ENCODE results near the gene TINAGL1. TPM values are rescaled to one million over a fixed set of nuclear protein-coding genes. Genes with fewer than 3 reads are reported as not detected.

TINAGL1 gene
- total and polyA plus RNA-seq, 7 donors = 21.0 to 238 (median 87.9) TPM

DNA sequence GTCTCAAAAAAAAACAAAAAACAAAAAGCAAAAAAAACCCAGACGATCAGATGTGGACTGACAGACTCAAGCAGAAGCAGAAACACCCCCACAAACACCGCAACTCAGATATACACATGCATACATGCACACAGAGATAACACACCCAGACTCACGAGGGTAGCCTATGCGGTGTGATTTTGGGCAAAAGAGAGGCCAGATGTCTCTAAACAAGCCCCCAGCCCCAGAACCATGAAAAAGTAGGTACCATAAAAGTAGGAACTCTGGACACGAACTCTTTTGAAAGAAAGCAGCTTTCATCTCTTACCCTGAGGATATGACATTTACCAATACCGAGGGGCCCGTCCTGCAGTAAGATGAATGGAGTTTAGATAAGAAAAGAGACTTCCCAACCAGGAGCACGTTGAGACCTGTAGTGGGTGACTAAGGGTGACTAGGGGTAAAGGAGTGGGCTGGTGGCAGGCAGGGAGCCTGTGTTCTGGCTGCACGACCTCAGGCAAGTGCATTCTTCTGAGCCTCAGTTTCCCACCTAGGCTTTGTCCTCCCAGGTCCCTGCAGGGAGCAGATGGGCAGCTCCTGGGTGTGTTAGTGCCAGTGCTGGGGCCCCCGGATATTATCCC is 1.5 kb upstream of the TINAGL1 start:
- TF ChIP-seq EP300 (IDR thresholded peaks at IDR 0.05) = no peak
- TF ChIP-seq, protein P1, sequence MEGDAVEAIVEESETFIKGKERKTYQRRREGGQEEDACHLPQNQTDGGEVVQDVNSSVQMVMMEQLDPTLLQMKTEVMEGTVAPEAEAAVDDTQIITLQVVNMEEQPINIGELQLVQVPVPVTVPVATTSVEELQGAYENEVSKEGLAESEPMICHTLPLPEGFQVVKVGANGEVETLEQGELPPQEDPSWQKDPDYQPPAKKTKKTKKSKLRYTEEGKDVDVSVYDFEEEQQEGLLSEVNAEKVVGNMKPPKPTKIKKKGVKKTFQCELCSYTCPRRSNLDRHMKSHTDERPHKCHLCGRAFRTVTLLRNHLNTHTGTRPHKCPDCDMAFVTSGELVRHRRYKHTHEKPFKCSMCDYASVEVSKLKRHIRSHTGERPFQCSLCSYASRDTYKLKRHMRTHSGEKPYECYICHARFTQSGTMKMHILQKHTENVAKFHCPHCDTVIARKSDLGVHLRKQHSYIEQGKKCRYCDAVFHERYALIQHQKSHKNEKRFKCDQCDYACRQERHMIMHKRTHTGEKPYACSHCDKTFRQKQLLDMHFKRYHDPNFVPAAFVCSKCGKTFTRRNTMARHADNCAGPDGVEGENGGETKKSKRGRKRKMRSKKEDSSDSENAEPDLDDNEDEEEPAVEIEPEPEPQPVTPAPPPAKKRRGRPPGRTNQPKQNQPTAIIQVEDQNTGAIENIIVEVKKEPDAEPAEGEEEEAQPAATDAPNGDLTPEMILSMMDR (IDR thresholded peaks at IDR 0.05) = no peak
- no peak for TF ChIP-seq POLR2AphosphoS5 (IDR thresholded peaks at IDR 0.05)
- no peak for TF ChIP-seq POLR2A (IDR thresholded peaks at IDR 0.05)
- no peaks in the 10 kb centered on the region for H3K36me3 ChIP-seq
- no peaks in the 10 kb centered on the region for H3K27me3 ChIP-seq
- no peaks in the 10 kb centered on the region for H3K9me3 ChIP-seq
- H3K27ac ChIP-seq = peak overlapping the region; percentile 94 to 98 (median 96)
- peaks cover 0 to 50% (median 43%) of the 10 kb centered on the region in 4 donors for H3K4me1 ChIP-seq
- intact Hi-C loops (cut with DNase I) = no loop called here
- 12 to 53% methylated on average over 10 of the region's 10 CpGs for WGBS, 2 donors
- DNase-seq = no peak
- no peak overlapping the region for H3K4me3 ChIP-seq

DNA sequence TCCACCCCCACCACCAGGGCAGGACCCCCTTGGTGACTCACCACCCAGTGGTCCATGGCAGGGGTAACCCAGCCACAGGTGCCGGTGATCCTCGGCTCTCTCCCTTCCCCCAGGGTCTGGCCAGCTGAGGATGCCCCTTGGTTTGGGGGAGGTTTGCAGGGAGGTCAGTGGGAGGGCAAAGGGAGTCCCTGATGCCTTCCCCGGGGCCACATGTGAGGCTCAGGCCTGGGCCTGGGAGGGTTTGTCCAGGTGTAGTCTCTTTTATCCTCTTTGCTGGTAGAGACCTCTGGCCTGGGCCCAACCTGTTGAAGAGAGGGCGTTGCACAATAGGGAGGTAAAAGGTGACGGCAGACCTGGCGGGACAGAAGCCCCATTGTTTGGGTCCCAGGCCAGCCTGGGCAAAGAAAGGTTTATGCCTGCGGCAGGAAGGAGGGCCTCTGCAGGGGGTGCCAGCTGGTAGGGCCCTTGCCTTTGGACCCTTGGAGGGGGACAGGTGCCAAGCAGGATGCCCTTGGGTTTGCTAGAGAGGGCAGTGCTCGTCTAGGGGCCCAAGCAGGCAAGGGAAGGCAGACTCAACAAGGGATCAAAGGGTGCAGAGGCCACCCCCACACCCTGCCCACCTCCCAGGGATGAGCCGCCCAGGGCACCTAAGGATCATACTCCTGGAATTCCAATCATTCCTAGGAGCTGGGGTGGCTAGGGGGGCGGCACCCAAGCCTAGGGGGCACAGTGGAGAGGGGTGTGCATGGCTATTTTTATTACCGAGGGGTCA is 760 bp upstream of the TINAGL1 start:
- Histone ChIP-seq H3K36me3 (no peaks in the 10 kb centered on the region), H3K27ac (peak overlapping the region; percentile 94 to 98 (median 96)), H3K4me1 (peaks cover 0 to 56% (median 49%) of the 10 kb centered on the region in 4 donors), H3K9me3 (no peaks in the 10 kb centered on the region), H3K27me3 (no peaks in the 10 kb centered on the region), H3K4me3 (peak overlapping the region in 3 of 4 donors; percentile 67 to 77 (median 73))
- WGBS, 2 donors = 17 to 65% methylated on average over 11 of the region's 11 CpGs
- no peak for TF ChIP-seq POLR2A (IDR thresholded peaks at IDR 0.05)
- DNase-seq = peak; percentile 65
- intact Hi-C loops (cut with DNase I) = no loop called here

- intact Hi-C loops (cut with DNase I) = no loop called here
- Histone ChIP-seq H3K4me3 (peak overlapping the region; percentile 59 to 77 (median 70)), H3K27ac (peak overlapping the region; percentile 94 to 98 (median 96)), H3K27me3 (no peaks in the 10 kb centered on the region), H3K4me1 (peaks cover 0 to 70% (median 63%) of the 10 kb centered on the region in 4 donors), H3K9me3 (no peaks in the 10 kb centered on the region), H3K36me3 (no peaks in the 10 kb centered on the region)
- peak in 1 of 4 donors; percentile 2 for TF ChIP-seq POLR2AphosphoS5 (IDR thresholded peaks at IDR 0.05)
- TF ChIP-seq, protein P1 (IDR thresholded peaks at IDR 0.05) = no peak
- WGBS, 2 donors = 12 to 58% methylated on average over 27 of the region's 27 CpGs
- DNase-seq = peak; percentile 62
These were observed 584 bp downstream of the TINAGL1 start for GRCh38 chr1:31576743-31577455.

DNA sequence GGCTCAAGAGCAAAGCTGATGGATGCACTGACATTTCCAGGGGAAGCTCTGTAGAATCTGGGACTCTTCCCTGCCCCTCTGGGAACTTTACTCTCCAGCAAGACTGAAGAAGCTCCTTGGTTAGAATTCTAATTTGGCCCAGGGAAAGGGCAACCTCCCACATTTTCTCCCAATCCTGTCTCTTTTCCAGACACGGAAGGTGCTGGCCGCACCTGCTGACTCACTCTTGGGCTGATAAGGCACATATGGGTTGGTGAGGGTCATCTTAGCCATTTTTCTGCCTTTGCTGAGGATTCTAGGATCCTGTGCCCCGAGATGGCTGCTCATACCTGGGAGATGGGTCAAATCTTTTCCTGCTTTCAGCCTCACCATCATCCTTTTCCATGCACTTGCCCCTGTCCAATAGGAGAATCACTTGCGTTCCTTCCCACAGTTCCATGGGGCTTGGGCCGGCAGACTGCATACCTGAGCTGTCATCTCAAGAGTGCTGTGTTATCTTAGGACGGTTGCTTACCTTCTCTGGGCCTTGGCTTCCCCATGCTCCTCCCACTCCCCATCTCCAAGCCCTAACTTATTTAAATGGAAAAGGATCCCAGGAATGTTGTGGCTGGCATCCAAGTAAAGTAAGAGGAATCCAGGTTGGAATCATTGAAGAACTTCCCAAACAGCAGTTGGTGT is 1.3 kb downstream of the TINAGL1 start:
- Histone ChIP-seq H3K27me3 (no peaks in the 10 kb centered on the region), H3K36me3 (no peaks in the 10 kb centered on the region), H3K4me1 (peaks cover 0 to 77% (median 70%) of the 10 kb centered on the region in 4 donors), H3K9me3 (no peaks in the 10 kb centered on the region), H3K27ac (peak overlapping the region; percentile 94 to 98 (median 96)), H3K4me3 (peak overlapping the region; percentile 59 to 77 (median 70))
- 14 to 63% methylated on average over 6 of the region's 6 CpGs for WGBS, 2 donors
- TF ChIP-seq EP300 (IDR thresholded peaks at IDR 0.05) (peak in 1 of 4 donors; percentile 52), POLR2A (IDR thresholded peaks at IDR 0.05) (peak in 1 of 2 donors; percentile 28), POLR2AphosphoS5 (IDR thresholded peaks at IDR 0.05) (peak in 3 of 4 donors; percentile 68 to 80 (median 78))
- TF ChIP-seq, protein P1 (IDR thresholded peaks at IDR 0.05) = no peak
- DNase-seq = peak; percentile 78
- intact Hi-C loops (cut with DNase I) = no loop called here
